ENCODE data around the gene ID1.
"Not testable (repeated sequence)": the region's sequence is repeated elsewhere in the genome, so short reads cannot be mapped to it uniquely, and the experiment has no call there.

Gene ID1

GRCh38 chr20:31602431-31602778 lies 2.7 kb upstream of the ID1 start:
- DNase-seq (ENCODE audit: low read depth, low spot score), result no peak

DNA sequence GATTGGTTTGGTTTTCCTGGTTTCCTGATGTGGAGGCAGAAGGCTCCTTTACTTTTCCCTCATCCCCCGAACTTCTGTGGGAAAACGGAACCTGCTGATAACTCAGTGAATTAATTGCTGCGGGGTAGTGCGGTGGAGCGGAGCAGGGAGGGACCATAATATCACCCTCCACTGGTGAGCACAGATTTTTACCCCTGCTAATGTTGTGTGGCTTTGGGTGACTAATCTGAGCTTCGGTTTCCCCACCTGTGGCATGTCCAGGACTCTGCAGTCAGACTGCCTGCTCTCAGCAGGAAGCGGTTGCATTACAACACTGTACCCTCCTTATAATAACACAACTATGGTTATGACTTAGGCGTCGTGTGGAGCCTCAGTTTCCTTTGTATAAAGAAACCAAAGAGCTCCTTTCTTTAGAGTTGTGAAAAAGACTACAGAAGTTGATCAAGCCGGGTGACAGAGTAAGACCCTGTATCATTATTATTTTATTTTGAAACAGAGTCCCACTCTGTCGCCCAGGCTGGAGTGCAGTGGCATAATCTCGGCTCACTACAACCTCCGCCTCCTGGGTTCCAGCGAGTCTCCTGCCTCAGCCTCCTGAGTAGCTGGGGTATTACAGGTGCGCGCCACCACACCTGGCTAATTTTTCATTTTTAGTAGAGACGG lies 2.2 kb upstream of the ID1 start:
- DNase-seq (ENCODE audit: low read depth, low spot score), result peak; percentile 65

DNA sequence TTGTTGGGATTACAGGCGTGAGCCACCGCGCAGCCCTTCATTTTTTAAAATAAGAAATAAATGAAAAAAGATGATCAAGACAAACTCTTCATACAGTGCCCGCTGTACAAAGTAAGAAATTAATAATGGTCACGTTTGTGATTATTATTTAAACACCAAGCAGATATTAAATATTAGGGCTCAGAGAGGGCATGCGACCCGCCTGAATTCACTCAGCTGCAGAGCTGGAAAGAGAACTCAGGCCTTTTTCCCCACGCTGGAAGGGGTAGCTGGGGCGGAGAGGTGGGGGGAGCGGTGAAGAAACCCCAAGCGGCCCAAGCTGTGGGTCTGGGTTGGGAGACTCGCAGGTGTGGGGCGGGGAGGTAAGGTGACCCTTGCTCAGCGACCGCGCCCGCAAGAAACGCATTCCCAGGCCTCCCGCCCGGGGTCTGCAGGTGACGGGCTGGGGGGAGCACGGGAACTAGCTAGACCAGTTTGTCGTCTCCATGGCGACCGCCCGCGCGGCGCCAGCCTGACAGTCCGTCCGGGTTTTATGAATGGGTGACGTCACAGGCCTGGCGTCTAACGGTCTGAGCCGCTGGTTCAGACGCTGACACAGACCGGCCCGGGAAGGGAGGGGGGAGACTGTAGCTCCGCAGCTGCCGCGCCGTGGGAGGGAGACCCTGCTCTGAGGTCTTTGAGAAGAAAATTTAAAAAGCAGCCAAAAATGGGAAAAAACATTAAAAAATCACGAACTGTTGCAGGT lies 1.1 kb upstream of the ID1 start:
- DNase-seq (ENCODE audit: low read depth, low spot score), result peak; percentile 88

- DNase-seq (ENCODE audit: low read depth, low spot score), result no peak
These were observed 490 bp upstream of the ID1 start for GRCh38 chr20:31604567-31605030.

DNA sequence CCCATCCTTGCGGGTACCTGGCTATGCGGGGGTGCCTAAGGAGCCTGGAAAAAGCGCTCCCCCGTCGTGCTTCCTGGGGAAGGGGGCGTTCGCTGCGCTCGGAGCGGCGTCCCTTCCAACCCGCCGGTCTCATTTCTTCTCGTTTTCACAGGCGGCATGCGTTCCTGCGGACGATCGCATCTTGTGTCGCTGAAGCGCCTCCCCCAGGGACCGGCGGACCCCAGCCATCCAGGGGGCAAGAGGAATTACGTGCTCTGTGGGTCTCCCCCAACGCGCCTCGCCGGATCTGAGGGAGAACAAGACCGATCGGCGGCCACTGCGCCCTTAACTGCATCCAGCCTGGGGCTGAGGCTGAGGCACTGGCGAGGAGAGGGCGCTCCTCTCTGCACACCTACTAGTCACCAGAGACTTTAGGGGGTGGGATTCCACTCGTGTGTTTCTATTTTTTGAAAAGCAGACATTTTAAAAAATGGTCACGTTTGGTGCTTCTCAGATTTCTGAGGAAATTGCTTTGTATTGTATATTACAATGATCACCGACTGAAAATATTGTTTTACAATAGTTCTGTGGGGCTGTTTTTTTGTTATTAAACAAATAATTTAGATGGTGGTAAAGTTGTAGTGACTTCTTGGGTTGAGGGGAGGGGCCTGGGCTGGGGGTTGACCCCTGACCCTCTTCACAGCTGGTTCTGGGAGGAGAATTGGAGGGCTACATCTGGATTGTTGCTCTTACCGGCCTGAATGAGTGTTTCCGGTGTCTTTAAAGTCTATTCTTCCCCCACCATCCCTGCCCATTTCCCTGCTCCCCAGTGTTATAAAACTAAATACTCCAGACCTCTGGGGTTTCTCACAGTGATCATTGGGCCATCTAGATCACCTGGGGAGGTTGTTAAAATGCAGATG lies 1.1 kb downstream of the ID1 start:
- DNase-seq (ENCODE audit: low read depth, low spot score), result no peak

DNA sequence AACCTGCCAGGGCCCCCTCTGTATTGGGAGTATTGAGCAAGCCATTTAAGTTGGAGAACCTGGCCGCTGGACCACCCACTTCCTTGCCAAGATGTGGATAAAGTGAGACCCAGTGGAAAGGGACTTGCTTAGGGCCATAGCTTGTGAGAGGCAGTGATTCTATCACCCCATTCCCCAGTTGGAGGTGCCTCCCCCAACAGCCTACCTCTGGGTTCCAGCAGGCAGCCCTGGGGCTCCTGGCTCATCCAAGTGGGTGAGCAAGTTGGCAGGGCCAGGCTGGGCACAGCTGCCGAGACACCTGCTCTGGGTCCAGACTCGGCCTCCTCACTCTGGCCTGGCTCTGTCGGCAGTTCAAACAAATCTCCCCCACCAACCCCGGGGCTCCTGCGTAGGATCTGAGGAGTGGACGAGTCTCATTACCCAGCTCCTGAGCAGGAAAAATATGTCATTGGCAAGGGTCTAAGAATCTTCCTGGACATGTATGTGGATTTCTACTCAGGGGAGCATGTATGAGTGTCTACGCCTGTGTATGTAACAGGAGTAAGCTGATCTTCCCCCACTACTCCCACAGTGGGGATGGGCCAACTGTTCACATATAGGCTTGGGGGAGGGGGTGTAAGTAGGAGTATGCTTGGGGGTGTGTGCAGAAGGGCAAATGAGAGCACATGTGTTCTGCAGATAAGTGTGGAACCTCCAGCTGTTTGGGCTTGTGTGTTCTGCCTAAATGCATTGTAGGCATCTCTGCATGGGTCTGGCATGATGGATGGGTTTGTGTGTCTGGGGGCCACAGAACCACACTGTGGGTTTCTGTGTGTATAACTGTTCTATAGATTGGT lies 1.9 kb downstream of the ID1 start:
- no peak for DNase-seq (ENCODE audit: low read depth, low spot score)

DNA sequence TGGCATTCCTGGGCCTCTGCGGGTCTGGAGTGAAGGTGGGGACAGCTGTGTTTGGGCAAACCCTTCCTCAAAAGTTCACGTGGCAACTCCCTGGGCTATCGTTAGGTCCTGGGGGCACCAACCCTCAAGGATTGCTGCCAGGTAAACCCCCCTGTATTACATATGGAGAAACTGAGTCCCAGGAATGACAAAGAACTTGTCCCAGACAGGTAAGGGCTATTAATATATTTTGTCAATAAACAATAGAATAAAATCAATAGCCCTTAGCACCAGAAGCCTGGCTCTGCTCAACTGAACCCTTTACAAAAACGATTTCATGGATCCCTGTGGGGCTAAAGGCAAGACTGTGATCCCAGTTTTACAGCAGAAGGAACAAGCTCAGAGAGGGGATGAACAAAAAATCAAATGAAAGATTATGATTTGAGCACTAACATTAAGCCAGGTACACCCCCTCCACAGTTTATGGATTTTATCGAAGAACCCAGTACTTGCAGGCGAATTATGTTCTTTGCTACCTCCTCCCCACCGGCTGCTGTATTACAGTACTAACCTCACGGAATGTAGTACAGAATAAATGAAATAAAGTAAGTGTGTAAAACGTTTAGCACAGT lies 2.7 kb downstream of the ID1 start:
- DNase-seq (ENCODE audit: low read depth, low spot score), result no peak

- no peak for DNase-seq (ENCODE audit: low read depth, low spot score)
These were observed 3.3 kb downstream of the ID1 start for GRCh38 chr20:31608251-31608945.

- DNase-seq (ENCODE audit: low read depth, low spot score), result not testable (repeated sequence)
These were observed 7.2 kb downstream of the ID1 start for GRCh38 chr20:31612271-31612640.

DNA sequence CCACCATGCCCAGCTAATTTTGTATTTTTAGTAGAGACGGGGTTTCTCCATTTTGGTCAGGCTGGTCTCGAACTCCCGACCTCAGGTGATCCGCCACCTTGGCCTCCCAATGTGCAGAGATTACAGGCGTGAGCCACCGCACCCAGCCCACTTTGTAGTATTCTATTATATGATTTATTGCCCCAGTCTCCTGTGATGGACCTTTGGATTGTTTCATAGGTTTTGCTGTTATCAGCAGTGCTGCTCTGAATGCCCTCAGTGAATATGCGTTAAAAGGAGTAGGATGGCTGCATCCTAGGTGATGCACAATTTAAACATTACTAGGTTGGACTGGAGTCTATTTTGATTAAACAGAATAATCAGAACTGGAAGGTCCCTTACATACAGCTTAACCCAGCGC lies 10.3 kb downstream of the ID1 start:
- DNase-seq (ENCODE audit: low read depth, low spot score), result no peak

GRCh38 chr20:31617432-31618104 lies 12.5 kb downstream of the ID1 start:
- no peak for DNase-seq (ENCODE audit: low read depth, low spot score)

GRCh38 chr20:31620246-31620645 lies 15.2 kb downstream of the ID1 start:
- DNase-seq (ENCODE audit: low read depth, low spot score), result no peak

DNA sequence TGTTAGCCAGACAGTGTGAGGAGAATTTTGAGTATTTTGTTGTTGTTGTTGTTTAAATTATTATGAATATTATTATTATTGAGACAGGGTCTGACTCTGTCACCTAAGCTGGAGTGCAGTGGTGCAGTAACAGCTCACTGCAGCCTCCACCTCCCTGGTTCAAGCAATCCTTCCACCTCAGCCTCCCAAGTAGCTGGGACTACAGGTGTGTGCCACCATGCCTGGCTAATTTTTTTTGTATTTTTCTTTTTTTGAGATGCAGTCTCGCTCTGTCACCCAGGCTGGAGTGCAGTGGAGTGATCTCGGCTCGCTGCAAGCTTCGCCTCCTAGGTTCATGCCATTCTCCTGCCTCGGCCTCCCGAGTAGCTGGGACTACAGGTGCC lies 18.0 kb downstream of the ID1 start:
- not testable (repeated sequence) for DNase-seq (ENCODE audit: low read depth, low spot score)

GRCh38 chr20:31626534-31626933 lies 21.4 kb downstream of the ID1 start:
- not testable (repeated sequence) for DNase-seq (ENCODE audit: low read depth, low spot score)

- DNase-seq (ENCODE audit: low read depth, low spot score), result not testable (repeated sequence)
These were observed 23.0 kb downstream of the ID1 start for GRCh38 chr20:31628057-31628456.

- DNase-seq (ENCODE audit: low read depth, low spot score), result no peak
These were observed 25.2 kb downstream of the ID1 start for GRCh38 chr20:31630187-31630790.

DNA sequence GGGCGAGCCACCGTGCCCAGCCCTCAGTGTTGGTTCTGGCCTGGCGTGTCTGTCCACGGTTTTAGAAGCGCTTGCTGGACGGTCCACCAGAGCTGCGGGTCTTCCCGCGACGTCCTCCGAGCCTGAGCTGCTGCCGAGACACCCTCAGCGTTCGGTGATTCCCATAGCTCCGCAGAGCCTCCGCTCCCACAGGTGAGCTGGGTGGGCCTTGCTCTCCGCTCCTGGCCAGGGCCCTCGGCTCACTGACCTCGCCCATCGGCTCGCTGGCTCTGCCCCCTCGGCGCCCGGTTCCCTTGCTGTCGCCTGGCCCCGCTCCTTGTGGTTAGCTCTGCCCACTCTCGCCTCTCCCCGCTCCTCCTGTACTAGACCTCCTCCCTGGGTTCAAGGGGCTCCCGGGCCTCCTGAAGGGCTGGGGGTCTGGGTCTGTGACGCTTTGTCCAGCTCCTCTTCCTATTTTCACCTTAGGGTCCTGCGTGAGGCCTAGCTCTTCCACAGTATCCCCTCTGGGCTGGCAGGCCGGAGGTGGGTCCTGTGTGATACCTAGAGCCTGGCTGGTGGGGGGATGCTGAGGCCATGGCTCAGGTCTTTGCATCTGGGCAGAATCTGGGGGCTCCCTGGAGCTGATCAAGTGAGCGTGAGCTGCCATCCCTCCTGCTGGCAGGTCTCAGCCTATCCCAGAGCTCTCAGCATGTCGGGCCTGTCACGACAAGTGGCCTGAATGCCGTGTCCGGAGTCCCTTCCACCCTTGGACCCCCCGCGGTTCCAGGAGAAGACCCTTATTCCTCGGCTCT lies 27.7 kb downstream of the ID1 start:
- no peak for DNase-seq (ENCODE audit: low read depth, low spot score)

DNA sequence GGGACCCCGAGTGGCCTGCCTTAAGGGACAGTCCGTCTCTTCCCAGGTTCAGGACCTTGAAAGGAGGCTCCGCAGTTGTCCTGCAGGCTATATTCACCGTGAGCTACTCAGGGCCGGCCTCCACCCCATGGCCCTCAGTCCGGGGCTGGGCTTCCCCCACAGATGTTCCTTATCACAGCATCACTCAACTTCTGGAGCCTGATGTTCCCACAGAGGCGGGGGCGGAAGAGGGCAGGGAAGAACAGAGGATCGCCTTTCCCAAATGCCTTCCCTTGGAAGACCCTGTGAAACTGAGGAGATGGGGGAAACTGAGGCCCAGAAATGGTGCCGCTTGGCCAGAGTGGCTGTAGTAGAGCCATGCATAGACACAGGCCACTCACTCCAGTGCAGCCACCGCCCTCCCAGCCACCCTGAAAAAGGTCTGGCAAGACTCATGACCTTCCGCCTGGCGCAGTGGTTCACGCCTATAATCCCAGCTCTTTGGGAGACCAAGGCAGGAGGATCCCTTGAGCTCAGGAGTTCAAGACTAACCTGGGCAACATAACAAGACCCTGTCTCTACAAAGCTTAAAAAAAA lies 28.3 kb downstream of the ID1 start:
- DNase-seq (ENCODE audit: low read depth, low spot score), result no peak
